ENCODE results near the gene RNPC3. TPM values are rescaled to one million over a fixed set of nuclear protein-coding genes. Genes with fewer than 3 reads are reported as not detected.

RNPC3 gene
- total RNA-seq, 1 experiment from 2014 or later: 12.2 TPM

- H2BK15ac ChIP-seq (ENCODE audit: low read depth, low read length): no peak overlapping the region
- Mint-ChIP-seq H3K27me3 (ENCODE audit: low read depth) (no peaks in the 10 kb centered on the region; the same call in 1 of the 2 replicates), H3K4me3 (no peak overlapping the region), H3K9me3 (no peaks in the 10 kb centered on the region), H3K27ac (no peak overlapping the region), H3K36me3 (ENCODE audit: insufficient read depth in 1 of 3, low read depth in 3 of 3) (no peaks in the 10 kb centered on the region), H3K4me1 (no peaks in the 10 kb centered on the region)
- no peak overlapping the region for H3K9ac ChIP-seq (ENCODE audit: extremely low read depth, insufficient read length, low read length)
- no peak overlapping the region for H2AK5ac ChIP-seq (ENCODE audit: insufficient read length, low read length)
- no peaks in the 10 kb centered on the region for H3K9me3 ChIP-seq (ENCODE audit: control insufficient read depth, low read depth, low read length)
- no peak overlapping the region for H3K56ac ChIP-seq (ENCODE audit: insufficient read length, low read depth, low read length)
- H4K8ac ChIP-seq (replicated peaks; ENCODE audit: insufficient read length, low read depth, low read length): no peak overlapping the region
- no peak overlapping the region for H3K18ac ChIP-seq (ENCODE audit: insufficient read length, low read depth, low read length)
- no peaks in the 10 kb centered on the region for H3K79me2 ChIP-seq (ENCODE audit: insufficient read depth, low read length)
- H2BK12ac ChIP-seq (ENCODE audit: insufficient read length, low read depth, low read length): no peak overlapping the region
- DNase-seq: no peak
- no peaks in the 10 kb centered on the region for H3K23me2 ChIP-seq (ENCODE audit: insufficient read length, low read depth, low read length, poor library complexity, severe bottlenecking)
- no peak overlapping the region for H4K5ac ChIP-seq (ENCODE audit: insufficient read length, low read depth, low read length)
- H3K27me3 ChIP-seq (ENCODE audit: insufficient read depth, low read length): no peaks in the 10 kb centered on the region
- H3K4me1 ChIP-seq (ENCODE audit: insufficient read depth, low read length): no peaks in the 10 kb centered on the region
- H3K27ac ChIP-seq (ENCODE audit: insufficient read length, low read depth, low read length): no peak overlapping the region
- no peak overlapping the region for H3K4me2 ChIP-seq (ENCODE audit: insufficient read depth, insufficient read length, low read length)
- no peak overlapping the region for H2BK20ac ChIP-seq (ENCODE audit: low read depth, low read length, poor library complexity, severe bottlenecking)
- no peak overlapping the region for H3K23ac ChIP-seq (ENCODE audit: insufficient read length, low read depth, low read length)
- H2AFZ ChIP-seq (ENCODE audit: low read length): no peak overlapping the region
- H3T11ph ChIP-seq (ENCODE audit: low read length): no peak overlapping the region
- no peak overlapping the region for H2BK120ac ChIP-seq (ENCODE audit: low read depth, low read length, poor library complexity, severe bottlenecking)
- no peak for TF ChIP-seq CTCF (conservative IDR thresholded peaks at IDR 0.05)
- H3K14ac ChIP-seq (ENCODE audit: insufficient read depth, low read length): no peak overlapping the region
- H2BK5ac ChIP-seq (ENCODE audit: insufficient read length, low read length): no peak overlapping the region
- no peak overlapping the region for H3K4ac ChIP-seq (ENCODE audit: low read depth, low read length)
- no peak overlapping the region for H4K91ac ChIP-seq (ENCODE audit: insufficient read length, low read depth, low read length)
- no CpG with 5 or more reads among the region's 4 CpGs for WGBS (ENCODE audit: extremely low coverage, insufficient read length, low lambda C conversion rate)
- no peaks in the 10 kb centered on the region for H3K79me1 ChIP-seq (ENCODE audit: insufficient read depth, low read depth, low read length, poor library complexity, severe bottlenecking)
- H4K20me1 ChIP-seq (ENCODE audit: control insufficient read depth, insufficient read depth, insufficient read length): no peaks in the 10 kb centered on the region
Measured at GRCh38 chr1:103563056-103563455, 37.6 kb downstream of the RNPC3 start.

Measured in H9 (cell line).